Progenitor cell of endocrine pancreas (in vitro differentiated cells): ENCODE results near the gene EVI5L. TPM values are rescaled to one million over a fixed set of nuclear protein-coding genes. Genes with fewer than 3 reads are reported as not detected.

ENCODE experiments used
- DNase-seq: peaks from one replicate; pipeline ENCODE4 v3.0.0; 2021; ENCODE audit warnings: low spot score; ENCODE audit not compliant: unreplicated experiment
- H3K27ac Mint-ChIP-seq: 2 replicates; pipeline ENCODE4 v1.8.0; 2021; ENCODE audit warnings: mild to moderate bottlenecking, moderate library complexity, mixed read lengths
- H3K27me3 Mint-ChIP-seq: 2 replicates; pipeline ENCODE4 v1.8.0; 2021; ENCODE audit warnings: mixed read lengths
- H3K36me3 Mint-ChIP-seq: 2 replicates; pipeline ENCODE4 v1.8.0; 2022; ENCODE audit warnings: mixed read lengths; ENCODE audit not compliant: insufficient read depth
- H3K4me1 Mint-ChIP-seq: 2 replicates; pipeline ENCODE4 v1.8.0; 2021; ENCODE audit warnings: low read depth, mixed read lengths
- H3K4me3 Mint-ChIP-seq: 2 replicates; pipeline ENCODE4 v1.8.0; 2021; ENCODE audit warnings: low read depth, mild to moderate bottlenecking, moderate library complexity, mixed read lengths
- H3K9me3 Mint-ChIP-seq: 2 replicates; pipeline ENCODE4 v1.8.0; 2021; ENCODE audit warnings: low read depth, mixed read lengths
- CTCF ChIP-seq: fragments of 200-600 bp; sonication (generic); IDR thresholded peaks from one replicate; pipeline ENCODE4 v1.5.0; 2021; ENCODE audit warnings: antibody characterized with exemption, mild to moderate bottlenecking; ENCODE audit not compliant: unreplicated experiment
- total RNA-seq: library from RNA; stranded (reverse); gene quantifications from 2 replicates; pipeline ENCODE4 v1.2.1, GENCODE V29; 2021

The EVI5L gene
- total RNA-seq, 1 donor from 2014 or later = 16.2 TPM

- TF ChIP-seq CTCF = no peak
- Mint-ChIP-seq H3K27ac (peak overlapping the region; percentile 59), H3K4me3 (peak overlapping the region; percentile 64), H3K9me3 (peaks cover 2% of the 10 kb centered on the region), H3K36me3 (peaks cover 12% of the 10 kb centered on the region), H3K27me3 (peaks cover 7% of the 10 kb centered on the region), H3K4me1 (peaks cover 8% of the 10 kb centered on the region)
- DNase-seq = peak; percentile 82
Measured at GRCh38 chr19:7871437-7872305, 41.7 kb downstream of the EVI5L start.

- H3K36me3 Mint-ChIP-seq = peaks cover 11% of the 10 kb centered on the region
- TF ChIP-seq CTCF = no peak
- H3K27me3 Mint-ChIP-seq = no peaks in the 10 kb centered on the region
- H3K27ac Mint-ChIP-seq = peak overlapping the region; percentile 86
- H3K4me3 Mint-ChIP-seq = peak overlapping the region; percentile 90
- H3K4me1 Mint-ChIP-seq = peaks cover 8% of the 10 kb centered on the region
- H3K9me3 Mint-ChIP-seq = peaks cover 2% of the 10 kb centered on the region
- DNase-seq = no peak
Measured at GRCh38 chr19:7872306-7873204, 42.5 kb downstream of the EVI5L start.

- Mint-ChIP-seq H3K4me1 (peaks cover 8% of the 10 kb centered on the region), H3K9me3 (peaks cover 2% of the 10 kb centered on the region), H3K4me3 (peak overlapping the region; percentile 90), H3K27me3 (no peaks in the 10 kb centered on the region), H3K27ac (peak overlapping the region; percentile 96), H3K36me3 (peaks cover 10% of the 10 kb centered on the region)
- no peak for TF ChIP-seq CTCF
- DNase-seq = no peak
Measured at GRCh38 chr19:7873304-7874075, 43.5 kb downstream of the EVI5L start.

- peak; percentile 17 for TF ChIP-seq CTCF
- DNase-seq = peak; percentile 83
- peaks cover 10% of the 10 kb centered on the region for H3K36me3 Mint-ChIP-seq
- peaks cover 8% of the 10 kb centered on the region for H3K4me1 Mint-ChIP-seq
- no peaks in the 10 kb centered on the region for H3K27me3 Mint-ChIP-seq
- peaks cover 2% of the 10 kb centered on the region for H3K9me3 Mint-ChIP-seq
- H3K27ac Mint-ChIP-seq = peak within 1 kb of the TSS; percentile 96
- peak within 1 kb of the TSS; percentile 90 for H3K4me3 Mint-ChIP-seq
Measured at GRCh38 chr19:7874076-7874896, 44.3 kb downstream of the EVI5L start, which contains the start of gene PRR36. TSS of gene PRR36 (minus strand) at chr19:7874390. CDS start at chr19:7873689, 701 bp downstream.
